ENCODE measurements around the gene GNG14. TPM values are rescaled to one million over a fixed set of nuclear protein-coding genes. Genes with fewer than 3 reads are reported as not detected.
A peak's percentile ranks its signal among the peaks of the same experiment; 100 is the strongest.

The GNG14 gene
- total and polyA plus RNA-seq, 2 experiments from 2014 or later, result not detected

DNA sequence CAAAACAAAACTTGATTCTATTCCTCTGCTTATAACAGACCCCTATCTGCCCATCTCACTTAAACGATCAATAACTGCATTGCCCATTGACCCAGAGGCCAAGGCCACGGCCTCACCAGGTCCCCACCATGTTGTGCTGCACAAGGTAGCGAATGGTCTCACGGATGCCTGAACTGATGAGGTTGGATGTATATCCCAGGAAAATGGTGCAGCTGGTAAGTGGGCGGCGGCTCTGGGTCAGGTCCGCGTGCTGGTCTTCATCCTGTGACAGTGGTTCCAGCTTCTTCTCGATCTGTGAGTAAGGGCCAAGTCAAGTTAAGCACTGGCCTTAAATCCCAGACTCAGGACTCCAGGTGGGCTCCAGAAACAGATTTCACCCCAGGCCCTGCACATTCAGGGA, 7.8 kb upstream of the GNG14 start (continued):
- no peak for TF ChIP-seq EZH2 (IDR thresholded peaks at IDR 0.05; ENCODE audit: low read depth, unreplicated experiment)

DNA sequence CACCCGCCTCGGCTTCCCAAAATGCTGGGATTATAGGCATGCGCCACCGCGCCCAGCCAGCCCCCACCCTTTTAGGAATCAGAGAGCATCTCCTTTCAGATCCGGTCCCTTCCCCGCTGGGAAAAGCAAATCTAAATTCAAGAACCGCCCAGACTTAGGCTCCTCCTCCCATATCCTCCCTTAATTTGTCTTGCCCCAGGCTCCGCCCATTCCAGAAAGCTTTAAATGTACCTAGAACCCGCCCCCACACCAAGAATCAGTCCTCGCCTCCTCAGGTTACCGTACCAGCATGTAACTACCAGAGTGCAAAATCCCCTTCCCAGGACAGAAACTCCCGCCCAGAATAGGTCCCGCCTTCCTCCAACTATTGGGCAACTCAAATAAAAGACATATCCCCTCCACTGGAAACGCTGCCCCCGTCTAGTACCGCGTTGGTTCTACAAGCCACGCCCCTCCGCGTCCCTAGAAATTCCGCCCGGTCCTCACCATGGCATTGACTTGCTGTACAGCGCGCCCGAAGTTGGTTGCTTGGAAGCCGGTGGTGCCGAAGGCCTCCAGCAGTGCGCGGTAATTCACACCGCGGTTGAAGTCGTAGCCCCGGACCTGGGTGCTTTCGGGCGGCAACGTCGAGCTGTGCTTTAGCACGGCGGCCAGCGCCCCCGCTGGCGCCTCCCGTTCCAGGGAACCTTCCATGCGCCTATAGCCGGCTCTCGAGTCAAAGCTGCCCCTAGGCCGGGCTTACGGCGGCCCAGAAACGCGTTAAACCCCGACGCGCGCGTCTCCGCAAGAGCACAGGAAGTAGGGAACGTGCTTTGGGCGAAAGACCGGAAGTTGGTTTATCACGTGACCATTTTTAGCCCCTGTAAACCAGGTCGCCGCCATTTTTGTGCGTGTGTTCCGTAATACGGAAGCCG, 6.5 kb upstream of the GNG14 start, which contains the start of gene DHPS:
Gene DHPS (minus strand): TSS at position 807 of the 914 bp plus-strand sequence. CDS start 114 bp downstream, at position 693.
- peak within 1 kb of the TSS; percentile 60 for H3K4me3 ChIP-seq
- no peaks in the 10 kb centered on the region for H3K9me2 ChIP-seq (ENCODE audit: insufficient read depth)
- H3K27me3 Mint-ChIP-seq (ENCODE audit: insufficient read depth, low read depth, poor library complexity), result peaks cover 25% of the 10 kb centered on the region
- H2AFZ ChIP-seq, result peak within 1 kb of the TSS; percentile 56; the same call in 1 of the 2 replicates
- no peaks in the 10 kb centered on the region for H3K27me3 ChIP-seq (ENCODE audit: insufficient read depth)
- peak within 1 kb of the TSS; percentile 73 for H3K4me2 ChIP-seq
- H3K36me3 ChIP-seq (ENCODE audit: insufficient read depth), result peaks cover 9% of the 10 kb centered on the region; the same call in 1 of the 2 replicates
- peaks cover 10% of the 10 kb centered on the region for H4K20me1 ChIP-seq (replicated peaks; ENCODE audit: insufficient read depth)
- H3K79me2 ChIP-seq (replicated peaks; ENCODE audit: insufficient read depth), result peaks cover 9% of the 10 kb centered on the region
- peaks cover 24% of the 10 kb centered on the region for H3F3A ChIP-seq (replicated peaks; ENCODE audit: low read depth)
- H3K36me3 Mint-ChIP-seq (ENCODE audit: low read depth), result peaks cover 41% of the 10 kb centered on the region
- peaks cover 4% of the 10 kb centered on the region; the same call in 1 of the 3 replicates for H3K9me3 Mint-ChIP-seq
- DNase-seq (ENCODE audit: low spot score), result peak; percentile 100
- H3K27ac Mint-ChIP-seq, result peak within 1 kb of the TSS; percentile 99
- peaks cover 2% of the 10 kb centered on the region; the same call in 2 of the 3 replicates for H3K4me1 Mint-ChIP-seq
- peak; percentile 85 for ATAC-seq
- H3K4me3 Mint-ChIP-seq, result peak within 1 kb of the TSS; percentile 92
- H3K4me1 ChIP-seq (ENCODE audit: insufficient read depth), result no peaks in the 10 kb centered on the region
- H3K27ac ChIP-seq (ENCODE audit: low read depth), result peak within 1 kb of the TSS; percentile 97
- TF ChIP-seq, protein P1, sequence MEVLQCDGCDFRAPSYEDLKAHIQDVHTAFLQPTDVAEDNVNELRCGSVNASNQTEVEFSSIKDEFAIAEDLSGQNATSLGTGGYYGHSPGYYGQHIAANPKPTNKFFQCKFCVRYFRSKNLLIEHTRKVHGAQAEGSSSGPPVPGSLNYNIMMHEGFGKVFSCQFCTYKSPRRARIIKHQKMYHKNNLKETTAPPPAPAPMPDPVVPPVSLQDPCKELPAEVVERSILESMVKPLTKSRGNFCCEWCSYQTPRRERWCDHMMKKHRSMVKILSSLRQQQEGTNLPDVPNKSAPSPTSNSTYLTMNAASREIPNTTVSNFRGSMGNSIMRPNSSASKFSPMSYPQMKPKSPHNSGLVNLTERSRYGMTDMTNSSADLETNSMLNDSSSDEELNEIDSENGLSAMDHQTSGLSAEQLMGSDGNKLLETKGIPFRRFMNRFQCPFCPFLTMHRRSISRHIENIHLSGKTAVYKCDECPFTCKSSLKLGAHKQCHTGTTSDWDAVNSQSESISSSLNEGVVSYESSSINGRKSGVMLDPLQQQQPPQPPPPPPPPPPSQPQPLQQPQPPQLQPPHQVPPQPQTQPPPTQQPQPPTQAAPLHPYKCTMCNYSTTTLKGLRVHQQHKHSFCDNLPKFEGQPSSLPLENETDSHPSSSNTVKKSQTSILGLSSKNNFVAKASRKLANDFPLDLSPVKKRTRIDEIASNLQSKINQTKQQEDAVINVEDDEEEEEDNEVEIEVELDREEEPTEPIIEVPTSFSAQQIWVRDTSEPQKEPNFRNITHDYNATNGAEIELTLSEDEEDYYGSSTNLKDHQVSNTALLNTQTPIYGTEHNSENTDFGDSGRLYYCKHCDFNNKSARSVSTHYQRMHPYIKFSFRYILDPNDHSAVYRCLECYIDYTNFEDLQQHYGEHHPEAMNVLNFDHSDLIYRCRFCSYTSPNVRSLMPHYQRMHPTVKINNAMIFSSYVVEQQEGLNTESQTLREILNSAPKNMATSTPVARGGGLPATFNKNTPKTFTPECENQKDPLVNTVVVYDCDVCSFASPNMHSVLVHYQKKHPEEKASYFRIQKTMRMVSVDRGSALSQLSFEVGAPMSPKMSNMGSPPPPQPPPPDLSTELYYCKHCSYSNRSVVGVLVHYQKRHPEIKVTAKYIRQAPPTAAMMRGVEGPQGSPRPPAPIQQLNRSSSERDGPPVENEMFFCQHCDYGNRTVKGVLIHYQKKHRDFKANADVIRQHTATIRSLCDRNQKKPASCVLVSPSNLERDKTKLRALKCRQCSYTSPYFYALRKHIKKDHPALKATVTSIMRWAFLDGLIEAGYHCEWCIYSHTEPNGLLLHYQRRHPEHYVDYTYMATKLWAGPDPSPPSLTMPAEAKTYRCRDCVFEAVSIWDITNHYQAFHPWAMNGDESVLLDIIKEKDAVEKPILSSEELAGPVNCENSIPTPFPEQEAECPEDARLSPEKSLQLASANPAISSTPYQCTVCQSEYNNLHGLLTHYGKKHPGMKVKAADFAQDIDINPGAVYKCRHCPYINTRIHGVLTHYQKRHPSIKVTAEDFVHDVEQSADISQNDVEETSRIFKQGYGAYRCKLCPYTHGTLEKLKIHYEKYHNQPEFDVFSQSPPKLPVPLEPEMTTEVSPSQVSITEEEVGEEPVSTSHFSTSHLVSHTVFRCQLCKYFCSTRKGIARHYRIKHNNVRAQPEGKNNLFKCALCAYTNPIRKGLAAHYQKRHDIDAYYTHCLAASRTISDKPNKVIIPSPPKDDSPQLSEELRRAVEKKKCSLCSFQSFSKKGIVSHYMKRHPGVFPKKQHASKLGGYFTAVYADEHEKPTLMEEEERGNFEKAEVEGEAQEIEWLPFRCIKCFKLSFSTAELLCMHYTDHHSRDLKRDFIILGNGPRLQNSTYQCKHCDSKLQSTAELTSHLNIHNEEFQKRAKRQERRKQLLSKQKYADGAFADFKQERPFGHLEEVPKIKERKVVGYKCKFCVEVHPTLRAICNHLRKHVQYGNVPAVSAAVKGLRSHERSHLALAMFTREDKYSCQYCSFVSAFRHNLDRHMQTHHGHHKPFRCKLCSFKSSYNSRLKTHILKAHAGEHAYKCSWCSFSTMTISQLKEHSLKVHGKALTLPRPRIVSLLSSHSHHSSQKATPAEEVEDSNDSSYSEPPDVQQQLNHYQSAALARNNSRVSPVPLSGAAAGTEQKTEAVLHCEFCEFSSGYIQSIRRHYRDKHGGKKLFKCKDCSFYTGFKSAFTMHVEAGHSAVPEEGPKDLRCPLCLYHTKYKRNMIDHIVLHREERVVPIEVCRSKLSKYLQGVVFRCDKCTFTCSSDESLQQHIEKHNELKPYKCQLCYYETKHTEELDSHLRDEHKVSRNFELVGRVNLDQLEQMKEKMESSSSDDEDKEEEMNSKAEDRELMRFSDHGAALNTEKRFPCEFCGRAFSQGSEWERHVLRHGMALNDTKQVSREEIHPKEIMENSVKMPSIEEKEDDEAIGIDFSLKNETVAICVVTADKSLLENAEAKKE (CRISPR knock-in tag; IDR thresholded peaks at IDR 0.05), result no peak
- TF ChIP-seq ZNF114 (CRISPR knock-in tag; IDR thresholded peaks at IDR 0.05) (no peak), STAT1 (IDR thresholded peaks at IDR 0.05; ENCODE audit: unreplicated experiment) (no peak), NANOG (IDR thresholded peaks at IDR 0.05; ENCODE audit: borderline replicate concordance) (no peak), EZH2phosphoT487 (IDR thresholded peaks at IDR 0.05; ENCODE audit: unreplicated experiment) (no peak), ZNF331 (CRISPR knock-in tag; IDR thresholded peaks at IDR 0.05; ENCODE audit: low read depth) (no peak), JUNB (IDR thresholded peaks at IDR 0.05; ENCODE audit: unreplicated experiment) (no peak), CREB1 (CRISPR knock-in tag; IDR thresholded peaks at IDR 0.05; ENCODE audit: low read depth) (peak; percentile 61), EZH2 (IDR thresholded peaks at IDR 0.05; ENCODE audit: low read depth, unreplicated experiment) (no peak)
- TF ChIP-seq, protein P2, sequence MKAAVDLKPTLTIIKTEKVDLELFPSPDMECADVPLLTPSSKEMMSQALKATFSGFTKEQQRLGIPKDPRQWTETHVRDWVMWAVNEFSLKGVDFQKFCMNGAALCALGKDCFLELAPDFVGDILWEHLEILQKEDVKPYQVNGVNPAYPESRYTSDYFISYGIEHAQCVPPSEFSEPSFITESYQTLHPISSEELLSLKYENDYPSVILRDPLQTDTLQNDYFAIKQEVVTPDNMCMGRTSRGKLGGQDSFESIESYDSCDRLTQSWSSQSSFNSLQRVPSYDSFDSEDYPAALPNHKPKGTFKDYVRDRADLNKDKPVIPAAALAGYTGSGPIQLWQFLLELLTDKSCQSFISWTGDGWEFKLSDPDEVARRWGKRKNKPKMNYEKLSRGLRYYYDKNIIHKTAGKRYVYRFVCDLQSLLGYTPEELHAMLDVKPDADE (IDR thresholded peaks at IDR 0.05), result peak; percentile 83
- TF ChIP-seq, protein P3, sequence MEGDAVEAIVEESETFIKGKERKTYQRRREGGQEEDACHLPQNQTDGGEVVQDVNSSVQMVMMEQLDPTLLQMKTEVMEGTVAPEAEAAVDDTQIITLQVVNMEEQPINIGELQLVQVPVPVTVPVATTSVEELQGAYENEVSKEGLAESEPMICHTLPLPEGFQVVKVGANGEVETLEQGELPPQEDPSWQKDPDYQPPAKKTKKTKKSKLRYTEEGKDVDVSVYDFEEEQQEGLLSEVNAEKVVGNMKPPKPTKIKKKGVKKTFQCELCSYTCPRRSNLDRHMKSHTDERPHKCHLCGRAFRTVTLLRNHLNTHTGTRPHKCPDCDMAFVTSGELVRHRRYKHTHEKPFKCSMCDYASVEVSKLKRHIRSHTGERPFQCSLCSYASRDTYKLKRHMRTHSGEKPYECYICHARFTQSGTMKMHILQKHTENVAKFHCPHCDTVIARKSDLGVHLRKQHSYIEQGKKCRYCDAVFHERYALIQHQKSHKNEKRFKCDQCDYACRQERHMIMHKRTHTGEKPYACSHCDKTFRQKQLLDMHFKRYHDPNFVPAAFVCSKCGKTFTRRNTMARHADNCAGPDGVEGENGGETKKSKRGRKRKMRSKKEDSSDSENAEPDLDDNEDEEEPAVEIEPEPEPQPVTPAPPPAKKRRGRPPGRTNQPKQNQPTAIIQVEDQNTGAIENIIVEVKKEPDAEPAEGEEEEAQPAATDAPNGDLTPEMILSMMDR (conservative IDR thresholded peaks at IDR 0.05; ENCODE audit: low read depth in 2 of 2), result no peak

Data from GM23338 (cell line).